Neural progenitor cell (in vitro differentiated cells): Measurements from ENCODE around the gene AP2A2. TPM values are rescaled to one million over a fixed set of nuclear protein-coding genes. Genes with fewer than 3 reads are reported as not detected.

Source experiments
- DNase-seq: peaks from one replicate; pipeline ENCODE4 v3.0.0-alpha.2; 2016; ENCODE audit warnings: low spot score
- H2AFZ ChIP-seq: fragments of 200-600 bp; sonication (generic); replicated peaks from 2 replicates; pipeline ENCODE4 v1.6.1; 2016; ENCODE audit warnings: antibody characterized with exemption
- H3F3A ChIP-seq: fragments of 200-600 bp; sonication (generic); 2 replicates; pipeline ENCODE4 v1.6.1; 2016; ENCODE audit warnings: antibody characterized with exemption, low read depth
- H3K27ac ChIP-seq: fragments of 200-600 bp; sonication (generic); 2 replicates; pipeline ENCODE4 v1.5.1; 2016; ENCODE audit warnings: mild to moderate bottlenecking
- H3K27me3 ChIP-seq: fragments of 200-600 bp; sonication (generic); 2 replicates; pipeline ENCODE4 v1.6.1; 2016; ENCODE audit warnings: mild to moderate bottlenecking, moderate library complexity
- H3K36me3 ChIP-seq: fragments of 200-600 bp; sonication (generic); 2 replicates; pipeline ENCODE4 v1.5.1; 2016
- H3K4me1 ChIP-seq: fragments of 200-600 bp; sonication (generic); 2 replicates; pipeline ENCODE4 v1.6.1; 2016; ENCODE audit warnings: mixed run types
- H3K4me2 ChIP-seq: fragments of 200-600 bp; sonication (generic); 2 replicates; pipeline ENCODE4 v1.6.1; 2016
- H3K4me3 ChIP-seq: fragments of 200-600 bp; sonication (generic); 2 replicates; pipeline ENCODE4 v1.5.1; 2016
- H3K79me2 ChIP-seq: fragments of 200-600 bp; sonication (generic); 2 replicates; pipeline ENCODE4 v1.6.1; 2016; ENCODE audit warnings: low read depth
- H3K9ac ChIP-seq: fragments of 200-600 bp; sonication (generic); 2 replicates; pipeline ENCODE4 v1.6.1; 2016
- H3K9me3 ChIP-seq: fragments of 200-600 bp; sonication (generic); 2 replicates; pipeline ENCODE4 v1.5.1; 2016; ENCODE audit warnings: low read depth
- H4K20me1 ChIP-seq: fragments of 200-600 bp; sonication (generic); 2 replicates; pipeline ENCODE4 v1.6.1; 2016; ENCODE audit warnings: low read depth
- H3K27ac Mint-ChIP-seq: 3 replicates; pipeline ENCODE4 v1.8.0; 2021; ENCODE audit warnings: mixed read lengths
- H3K27me3 Mint-ChIP-seq: 2 replicates; pipeline ENCODE4 v1.8.0; 2022; ENCODE audit warnings: low read depth, mild to moderate bottlenecking, inconsistent platforms, moderate library complexity, mixed read lengths; ENCODE audit not compliant: insufficient read depth
- H3K36me3 Mint-ChIP-seq: 3 replicates; pipeline ENCODE4 v1.8.0; 2021; ENCODE audit warnings: mixed read lengths
- H3K4me1 Mint-ChIP-seq: 3 replicates; pipeline ENCODE4 v1.8.0; 2021; ENCODE audit warnings: mixed read lengths
- H3K4me3 Mint-ChIP-seq: 3 replicates; pipeline ENCODE4 v1.8.0; 2021; ENCODE audit warnings: mild to moderate bottlenecking, moderate library complexity, mixed read lengths
- H3K9me3 Mint-ChIP-seq: 3 replicates; pipeline ENCODE4 v1.8.0; 2020; ENCODE audit warnings: mixed read lengths
- CTCF ChIP-seq: fragments of 200-600 bp; sonication (generic); IDR thresholded peaks from 2 replicates; pipeline ENCODE4 v1.5.1; 2017; ENCODE audit warnings: antibody characterized with exemption, mild to moderate bottlenecking
- EZH2 ChIP-seq: fragments of 200-600 bp; sonication (generic); IDR thresholded peaks from 2 replicates; pipeline ENCODE4 v1.6.1; 2017; ENCODE audit warnings: antibody characterized with exemption, mild to moderate bottlenecking, moderate library complexity
- EZH2phosphoT487 ChIP-seq: fragments of 200-600 bp; sonication (generic); IDR thresholded peaks from 2 replicates; pipeline ENCODE4 v1.6.1; 2017; ENCODE audit warnings: antibody characterized with exemption
- total RNA-seq: library from RNA; depleted of rRNA; stranded (reverse); fragments of >200 nt; gene quantifications from 2 replicates; pipeline ENCODE4 v1.2.3, GENCODE V29; 2015; ENCODE audit warnings: low replicate concordance

Gene AP2A2
- total RNA-seq, 1 donor from 2014 or later = 67.5 TPM

GRCh38 chr11:952406-953385 is 27.0 kb downstream of the AP2A2 start:
- Histone ChIP-seq H3K79me2 (peaks cover 97% of the 10 kb centered on the region), H3F3A (peaks cover 15% of the 10 kb centered on the region), H3K27me3 (no peaks in the 10 kb centered on the region), H3K4me3 (no peak overlapping the region), H3K4me1 (peaks cover 23% of the 10 kb centered on the region), H4K20me1 (peaks cover 51% of the 10 kb centered on the region), H3K9ac (no peak overlapping the region), H3K36me3 (no peaks in the 10 kb centered on the region), H3K27ac (peak overlapping the region; percentile 65), H2AFZ (no peak overlapping the region), H3K9me3 (no peaks in the 10 kb centered on the region), H3K4me2 (peak overlapping the region; percentile 14)
- TF ChIP-seq EZH2 (no peak), EZH2phosphoT487 (no peak), CTCF (no peak)
- Mint-ChIP-seq H3K27me3 (peaks cover 5% of the 10 kb centered on the region), H3K4me3 (peak overlapping the region; percentile 19), H3K9me3 (peaks cover 16% of the 10 kb centered on the region), H3K27ac (peak overlapping the region; percentile 91), H3K4me1 (peaks cover 42% of the 10 kb centered on the region), H3K36me3 (peaks cover 25% of the 10 kb centered on the region)
- peak; percentile 45 for DNase-seq

- Histone ChIP-seq H3K4me3 (no peak overlapping the region), H3K9ac (no peak overlapping the region), H3K79me2 (peaks cover 97% of the 10 kb centered on the region), H3K27ac (no peak overlapping the region), H3K9me3 (no peaks in the 10 kb centered on the region), H3K4me2 (no peak overlapping the region), H2AFZ (no peak overlapping the region), H3K27me3 (no peaks in the 10 kb centered on the region), H3K4me1 (peaks cover 23% of the 10 kb centered on the region), H4K20me1 (peaks cover 59% of the 10 kb centered on the region), H3K36me3 (no peaks in the 10 kb centered on the region), H3F3A (peaks cover 15% of the 10 kb centered on the region)
- Mint-ChIP-seq H3K4me1 (peaks cover 42% of the 10 kb centered on the region), H3K27ac (no peak overlapping the region), H3K36me3 (peaks cover 20% of the 10 kb centered on the region), H3K9me3 (peaks cover 15% of the 10 kb centered on the region), H3K4me3 (no peak overlapping the region), H3K27me3 (peaks cover 5% of the 10 kb centered on the region)
- DNase-seq = no peak
- TF ChIP-seq EZH2 = no peak
These were observed 27.8 kb downstream of the AP2A2 start for GRCh38 chr11:953512-953911.

GRCh38 chr11:954392-955153 is 28.9 kb downstream of the AP2A2 start:
- Histone ChIP-seq H2AFZ (no peak overlapping the region), H3K4me3 (no peak overlapping the region), H3F3A (peaks cover 15% of the 10 kb centered on the region), H3K27me3 (no peaks in the 10 kb centered on the region), H3K9me3 (no peaks in the 10 kb centered on the region), H4K20me1 (peaks cover 66% of the 10 kb centered on the region), H3K36me3 (no peaks in the 10 kb centered on the region), H3K9ac (peak overlapping the region; percentile 31), H3K4me2 (no peak overlapping the region), H3K4me1 (peaks cover 23% of the 10 kb centered on the region), H3K27ac (no peak overlapping the region), H3K79me2 (peaks cover 92% of the 10 kb centered on the region)
- H3K27ac Mint-ChIP-seq = peak overlapping the region; percentile 1
- peaks cover 16% of the 10 kb centered on the region for H3K36me3 Mint-ChIP-seq
- peaks cover 5% of the 10 kb centered on the region for H3K27me3 Mint-ChIP-seq
- H3K9me3 Mint-ChIP-seq = peaks cover 7% of the 10 kb centered on the region
- no peak overlapping the region for H3K4me3 Mint-ChIP-seq
- TF ChIP-seq EZH2 (no peak), CTCF (no peak), EZH2phosphoT487 (no peak)
- no peak for DNase-seq
- peaks cover 42% of the 10 kb centered on the region for H3K4me1 Mint-ChIP-seq
